GM18909 (cell line): ENCODE measurements around the gene WNT9B.

Experiments used
- ATAC-seq: cut with Tn5 transposase; IDR thresholded peaks from one replicate; pipeline ENCODE4 v1.9.1; 2021; ENCODE audit warnings: mild to moderate bottlenecking; ENCODE audit not compliant: unreplicated experiment, poor library complexity

The WNT9B gene

GRCh38 chr17:46877466-46877865 lies 26.1 kb downstream of the WNT9B start:
- no peak for ATAC-seq

- ATAC-seq = no peak
Observed at GRCh38 chr17:46878055-46878454, 26.7 kb downstream of the WNT9B start.

- no peak for ATAC-seq
Observed at GRCh38 chr17:46879101-46879500, 27.7 kb downstream of the WNT9B start.

- no peak for ATAC-seq
Observed at GRCh38 chr17:46881015-46881414, 29.6 kb downstream of the WNT9B start.

- no peak for ATAC-seq
Observed at GRCh38 chr17:46882666-46883065, 31.3 kb downstream of the WNT9B start.

- ATAC-seq = no peak
Observed at GRCh38 chr17:46883871-46884520, 32.6 kb downstream of the WNT9B start.

- no peak for ATAC-seq
Observed at GRCh38 chr17:46884552-46884951, 33.2 kb downstream of the WNT9B start.

GRCh38 chr17:46885415-46886309 lies 34.3 kb downstream of the WNT9B start:
- no peak for ATAC-seq

GRCh38 chr17:46886310-46886663 lies 34.9 kb downstream of the WNT9B start:
- ATAC-seq = no peak

GRCh38 chr17:46887717-46888116 lies 36.3 kb downstream of the WNT9B start:
- no peak for ATAC-seq

- ATAC-seq = no peak
Observed at GRCh38 chr17:46888727-46889126, 37.3 kb downstream of the WNT9B start.

- no peak for ATAC-seq
Observed at GRCh38 chr17:46889519-46889918, 38.1 kb downstream of the WNT9B start.

GRCh38 chr17:46889992-46890564 lies 38.7 kb downstream of the WNT9B start:
- ATAC-seq = no peak

GRCh38 chr17:46890638-46891037 lies 39.3 kb downstream of the WNT9B start:
- no peak for ATAC-seq

GRCh38 chr17:46892192-46892703 lies 40.9 kb downstream of the WNT9B start:
- no peak for ATAC-seq

GRCh38 chr17:46894024-46894423 lies 42.6 kb downstream of the WNT9B start:
- no peak for ATAC-seq

- no peak for ATAC-seq
Observed at GRCh38 chr17:46894476-46895151, 43.2 kb downstream of the WNT9B start.

GRCh38 chr17:46895171-46895570 lies 43.8 kb downstream of the WNT9B start:
- no peak for ATAC-seq

GRCh38 chr17:46896991-46897390 lies 45.6 kb downstream of the WNT9B start:
- no peak for ATAC-seq

GRCh38 chr17:46898364-46898763 lies 47.0 kb downstream of the WNT9B start:
- no peak for ATAC-seq

- no peak for ATAC-seq
Observed at GRCh38 chr17:46898860-46899259, 47.5 kb downstream of the WNT9B start.
